ENCODE measurements around the gene DCAF6.

DCAF6 gene

GRCh38 chr1:168088511-168089325, 152.2 kb downstream of the DCAF6 start:
- no peak for DNase-seq

GRCh38 chr1:168089326-168089978, 153.0 kb downstream of the DCAF6 start:
- DNase-seq: no peak

GRCh38 chr1:168089979-168090337, 153.5 kb downstream of the DCAF6 start:
- no peak for DNase-seq

DNA sequence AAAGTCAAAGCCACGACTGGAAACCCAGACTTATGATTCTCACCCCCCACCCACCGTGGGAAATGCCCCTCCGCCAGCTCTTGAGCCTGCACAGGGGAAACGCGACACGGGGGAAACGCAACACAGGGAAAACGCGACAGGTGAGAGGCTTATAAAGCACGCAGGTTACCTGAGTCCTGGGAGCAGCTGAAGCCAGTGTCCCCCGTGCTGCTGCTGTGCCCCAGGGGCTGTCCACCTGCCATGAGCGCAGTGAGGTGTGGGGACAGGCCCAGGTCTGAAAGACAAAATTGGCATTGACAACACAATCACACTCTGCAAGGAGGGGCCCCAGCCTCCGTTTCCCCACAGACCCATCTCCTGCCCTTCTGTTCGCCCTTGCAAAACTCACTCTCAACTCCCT, 153.9 kb downstream of the DCAF6 start:
- no peak for DNase-seq

GRCh38 chr1:168091063-168091462, 154.6 kb downstream of the DCAF6 start:
- no peak for DNase-seq

- DNase-seq: no peak
Observed at GRCh38 chr1:168091720-168092550, 155.5 kb downstream of the DCAF6 start.

DNA sequence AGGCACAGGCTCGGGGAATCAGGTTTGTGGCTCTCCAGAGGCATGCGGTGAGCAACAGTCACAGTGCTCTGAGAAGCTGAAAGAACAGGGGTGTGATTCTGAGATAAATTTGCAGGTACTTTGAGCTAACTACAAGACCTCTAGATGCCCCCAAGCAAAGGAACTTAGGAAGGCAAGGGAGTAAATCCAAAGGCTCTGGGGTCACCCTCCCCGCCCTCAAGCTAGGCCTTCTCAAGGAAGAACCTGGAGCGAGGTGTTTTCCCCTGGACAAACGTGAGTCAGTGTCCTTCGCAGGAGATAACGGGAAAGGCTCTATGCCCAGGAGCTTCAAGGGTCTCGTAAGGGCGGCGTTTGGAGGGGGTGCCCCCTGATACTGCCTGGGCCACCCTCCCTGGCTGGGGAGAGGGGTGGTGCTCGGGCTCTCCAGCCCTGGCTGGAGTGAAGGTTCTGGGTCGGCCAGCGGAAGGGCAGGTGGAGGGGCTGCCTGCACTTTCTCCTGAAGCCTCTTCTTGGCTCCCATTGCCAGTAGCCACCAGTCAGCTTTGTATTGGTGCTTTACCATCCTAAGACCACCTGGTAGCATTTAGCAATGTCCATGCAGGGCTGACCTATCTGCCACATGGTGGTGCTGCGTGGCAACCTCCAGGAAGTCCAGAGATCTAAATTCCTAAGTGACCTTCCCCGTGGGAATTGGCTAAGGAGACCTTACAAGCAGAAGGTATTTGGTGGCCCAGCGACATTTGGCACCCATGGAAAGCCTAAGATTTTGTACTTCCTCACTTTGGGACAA, 156.3 kb downstream of the DCAF6 start:
- peak; percentile 21 for DNase-seq

DNA sequence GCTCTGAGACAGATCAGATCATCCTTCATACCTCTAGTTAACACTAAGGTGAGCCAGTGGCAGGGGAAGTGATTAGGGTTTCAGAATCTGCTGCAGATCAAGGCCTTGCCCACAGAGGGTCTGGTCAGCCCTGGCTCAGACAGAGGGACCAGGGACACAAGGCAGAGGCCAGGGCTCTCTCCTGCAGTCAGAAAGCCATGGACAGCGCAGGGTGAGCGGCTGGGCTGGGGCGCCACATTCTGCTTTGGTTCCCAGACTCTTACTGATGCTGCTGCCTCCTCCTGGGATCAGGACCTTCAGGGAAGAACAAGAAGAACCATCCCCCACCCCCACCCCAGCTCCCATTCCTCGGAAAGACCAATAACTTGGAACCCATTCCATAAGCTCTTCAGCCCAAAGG, 157.1 kb downstream of the DCAF6 start:
- DNase-seq: no peak

DNA sequence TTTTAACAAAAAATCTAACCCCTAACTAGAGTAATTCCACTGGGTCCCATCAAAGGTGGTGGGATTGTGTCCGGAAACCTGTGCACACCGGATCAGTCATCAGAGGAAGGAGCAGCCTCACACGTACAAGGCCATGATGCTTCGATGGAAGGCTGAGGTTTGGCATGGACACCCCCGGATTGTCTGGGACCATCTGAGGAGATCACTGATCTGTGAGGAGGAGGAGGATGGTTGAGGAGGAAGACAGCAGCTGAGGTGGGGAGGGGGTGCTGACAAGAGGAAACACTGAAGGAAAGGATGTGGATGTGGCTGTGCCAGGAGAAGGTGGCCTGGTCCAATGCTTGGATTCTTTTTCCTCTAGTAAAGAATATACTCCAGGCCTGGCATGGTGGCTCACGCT, 159.0 kb downstream of the DCAF6 start:
- no peak for DNase-seq

DNA sequence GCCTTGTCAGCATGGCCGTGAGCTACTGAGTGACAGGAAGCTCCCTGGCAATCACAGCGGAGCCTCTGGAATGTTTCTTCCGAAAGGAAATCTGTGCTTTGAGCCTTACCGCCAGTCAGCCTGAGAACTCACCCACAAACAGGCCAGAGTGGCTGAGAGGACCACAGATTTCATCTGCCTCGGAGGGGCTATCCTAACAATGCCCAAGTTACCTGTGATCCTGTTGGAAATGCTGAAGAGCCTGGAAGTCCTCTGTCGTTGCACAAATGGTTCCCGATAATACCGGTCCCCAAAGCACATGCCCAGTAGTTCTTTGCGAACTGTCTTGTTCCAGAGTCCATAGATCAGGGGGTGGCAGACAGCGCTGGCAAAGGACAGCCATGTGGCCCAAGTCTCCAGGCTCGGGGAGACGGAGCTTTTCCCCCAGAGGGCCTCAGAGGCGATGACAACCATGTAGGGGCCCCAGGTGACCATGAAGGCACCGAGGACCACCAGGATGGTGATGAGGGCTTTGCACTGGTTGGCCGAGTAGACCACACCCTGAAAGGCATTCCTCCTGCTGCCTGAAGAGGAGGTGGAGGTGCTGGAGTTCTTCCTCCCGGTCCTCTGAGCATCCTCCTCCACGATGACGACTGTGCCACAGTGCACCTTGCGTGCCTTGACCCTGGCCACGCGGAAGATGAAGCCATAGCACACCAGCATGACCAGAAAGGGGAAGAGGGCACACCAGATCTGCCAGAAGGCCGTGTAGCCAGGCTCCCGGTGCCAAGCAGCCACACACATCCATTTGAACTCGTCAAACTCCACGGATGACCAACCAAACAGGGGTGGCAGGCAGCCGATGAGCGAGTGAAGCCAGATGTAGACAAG, 160.0 kb downstream of the DCAF6 start:
- DNase-seq: no peak

DNA sequence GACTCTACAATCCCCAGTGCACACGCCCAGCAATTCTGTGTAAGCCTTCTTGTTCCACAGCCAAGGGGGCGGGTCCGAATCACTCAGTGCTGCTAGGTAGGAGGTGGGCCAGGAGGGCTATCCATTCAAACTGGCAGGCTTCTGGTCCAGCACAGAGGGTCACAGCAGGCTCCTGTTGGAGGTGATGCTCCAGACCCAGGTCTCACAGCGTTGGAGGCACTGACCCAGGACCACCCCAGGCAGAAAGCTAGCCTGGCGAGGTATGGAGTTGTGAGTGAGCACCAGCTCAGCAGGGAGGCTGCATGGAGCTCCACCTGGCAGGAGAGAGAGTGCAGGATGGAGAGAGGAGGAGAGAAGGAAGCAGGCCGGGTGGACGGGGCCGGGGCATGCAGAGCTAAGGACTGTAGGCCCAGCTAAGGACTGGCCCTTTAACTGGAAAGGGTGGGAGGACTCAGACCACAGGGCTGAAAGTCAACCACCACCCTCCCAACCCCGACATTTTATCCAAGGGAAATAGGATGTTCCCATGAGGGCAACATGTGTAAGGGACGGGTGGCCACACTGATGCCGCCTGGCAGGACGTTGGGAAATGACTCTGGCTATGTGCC, 161.5 kb downstream of the DCAF6 start:
- no peak for DNase-seq

DNA sequence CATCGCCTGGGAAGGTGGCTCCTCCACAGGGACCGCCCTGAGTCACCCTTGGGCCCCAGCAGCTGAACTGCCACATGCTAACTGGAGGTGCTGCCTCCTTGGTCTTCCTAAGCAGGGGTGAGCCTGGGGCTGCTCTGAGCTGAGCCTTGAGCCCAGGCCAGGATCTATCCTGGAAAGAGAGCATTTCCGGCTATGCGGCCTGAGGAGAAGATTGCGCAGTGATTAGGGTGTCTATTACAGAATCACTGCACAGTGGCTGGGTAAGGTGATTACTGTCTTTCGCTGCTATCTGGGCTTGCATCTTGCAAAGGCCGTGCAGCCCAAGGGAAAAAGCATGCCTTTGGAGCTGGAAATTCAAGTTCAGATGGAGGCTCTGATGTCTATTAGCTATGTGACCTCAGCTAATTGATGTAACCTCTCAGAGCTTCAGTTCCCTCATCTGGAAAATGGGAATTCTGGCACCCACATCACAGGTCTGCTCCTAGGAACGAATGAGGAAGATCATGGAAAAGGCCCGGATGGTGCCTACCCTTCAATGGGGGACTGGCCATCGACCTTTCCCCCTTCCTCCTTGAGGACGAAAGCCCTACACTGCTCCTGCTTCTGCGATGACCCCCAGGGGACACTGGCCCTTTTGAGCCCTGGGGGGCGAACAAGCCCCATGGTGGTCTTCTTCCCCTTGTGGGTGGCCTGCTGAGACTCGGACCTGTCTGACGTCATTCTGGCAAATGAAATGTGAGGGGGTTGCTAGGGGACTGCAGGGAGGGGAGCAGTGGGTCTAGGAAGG, 162.2 kb downstream of the DCAF6 start:
- no peak for DNase-seq

DNA sequence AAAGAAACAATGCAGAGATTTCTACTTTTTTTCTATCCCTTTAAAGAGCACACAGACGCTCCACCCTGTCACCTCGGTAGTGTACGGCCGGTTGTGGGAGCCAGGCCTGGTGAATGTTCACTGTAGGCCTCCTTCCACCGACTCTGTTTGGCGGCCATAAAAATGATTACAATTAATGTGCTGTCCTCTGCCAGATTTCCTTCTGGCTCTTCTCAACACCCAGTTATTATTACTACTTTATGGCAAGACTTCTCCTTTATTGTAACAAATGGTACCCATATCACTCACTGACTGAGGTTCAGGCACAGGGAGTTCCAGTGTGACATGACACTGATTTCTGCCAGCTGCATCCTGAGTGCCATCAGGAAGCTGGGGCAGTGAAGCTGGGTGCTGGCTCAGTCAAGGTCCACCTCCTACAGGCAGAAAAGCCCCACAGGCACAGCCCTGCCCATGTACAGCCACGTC, 162.9 kb downstream of the DCAF6 start:
- no peak for DNase-seq

DNA sequence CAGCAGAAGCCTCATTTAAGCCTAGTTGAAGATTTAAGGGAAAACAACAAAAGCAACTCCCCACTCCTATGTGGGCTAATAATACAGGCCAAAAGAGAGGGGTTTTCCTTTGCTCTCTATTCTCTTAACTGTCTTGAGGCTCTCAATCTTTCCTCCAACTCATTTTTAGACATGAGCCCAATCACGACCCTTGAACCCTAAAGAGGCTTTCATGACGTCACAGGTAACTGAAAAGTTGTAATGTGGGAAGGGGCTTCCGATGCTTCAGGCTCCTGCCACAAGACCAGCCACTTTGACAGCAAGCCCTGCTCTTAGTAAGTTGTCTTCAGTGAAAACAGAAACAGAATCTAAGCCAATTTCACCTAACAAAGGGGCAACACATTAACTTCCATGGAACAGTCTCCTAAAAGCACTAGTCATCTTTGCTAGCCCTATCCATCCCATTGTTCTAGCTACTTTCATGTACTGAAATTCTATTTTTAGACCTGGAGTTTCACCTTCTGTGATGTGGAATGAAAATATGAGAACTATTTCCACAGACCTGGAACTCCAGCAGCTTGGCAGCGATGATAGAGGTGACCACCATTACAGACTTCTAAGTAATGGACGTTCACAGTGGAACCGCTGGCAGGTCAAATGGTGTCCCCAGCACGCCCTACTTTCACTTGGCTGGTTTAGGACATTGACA, 164.0 kb downstream of the DCAF6 start:
- DNase-seq: peak; percentile 50

- no peak for DNase-seq
Observed at GRCh38 chr1:168101336-168101735, 164.9 kb downstream of the DCAF6 start.

- no peak for DNase-seq
Observed at GRCh38 chr1:168102487-168102886, 166.0 kb downstream of the DCAF6 start.

DNA sequence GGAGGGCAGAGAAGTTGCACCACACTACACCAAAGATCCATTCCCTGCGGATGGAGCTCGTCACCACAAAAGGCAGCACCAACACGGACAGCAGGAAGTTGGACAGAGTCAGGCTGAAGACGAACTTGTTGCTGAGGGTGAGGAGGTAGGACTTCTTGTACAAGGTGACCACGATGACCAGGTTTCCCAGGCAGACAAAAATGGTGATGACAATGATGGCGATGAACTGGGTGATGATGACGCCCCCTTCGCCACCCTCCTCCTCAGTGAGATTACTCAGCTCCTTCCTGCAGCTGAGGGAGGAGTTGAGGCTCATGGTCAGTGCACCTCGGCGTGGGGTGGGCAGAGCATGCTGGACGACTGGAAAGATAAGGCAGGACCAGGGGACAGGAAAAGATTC, 168.1 kb downstream of the DCAF6 start:
- no peak for DNase-seq

- no peak for DNase-seq
Observed at GRCh38 chr1:168105846-168106245, 169.4 kb downstream of the DCAF6 start.

GRCh38 chr1:168106274-168106673, 169.8 kb downstream of the DCAF6 start:
- DNase-seq: no peak
